Measurements from ENCODE around the gene GJD3. TPM values are rescaled to one million over a fixed set of nuclear protein-coding genes. Genes with fewer than 3 reads are reported as not detected.
"Not testable (repeated sequence)": the region's sequence is repeated elsewhere in the genome, so short reads cannot be mapped to it uniquely, and the experiment has no call there.

The GJD3 gene
- total and polyA plus RNA-seq, 2 donors (not counting 3 experiments of a cell fraction or from before 2014, with no cell fraction given): 0.10 to 0.40 TPM

DNA sequence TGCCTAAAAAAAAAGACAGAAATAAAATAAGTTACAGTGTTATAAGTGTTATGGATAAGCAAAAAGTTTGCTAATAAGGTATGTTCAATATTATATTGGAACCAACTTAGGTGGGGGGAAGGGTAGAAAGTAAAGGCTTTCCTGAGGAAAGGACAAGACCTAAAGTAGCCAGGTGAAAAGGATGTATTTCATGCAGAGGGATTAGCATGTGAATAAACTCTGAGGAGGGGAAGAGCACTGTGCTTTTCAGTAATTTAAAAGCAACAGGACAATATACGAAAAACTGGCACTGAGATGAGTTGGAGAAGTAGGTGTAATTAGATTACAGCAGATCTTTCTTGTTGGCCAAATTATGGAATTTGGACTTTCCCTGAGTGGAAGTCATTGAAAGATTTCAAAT lies 45.5 kb upstream of the GJD3 start:
- no peak for DNase-seq (ENCODE audit: low read depth, low spot score)
- Histone ChIP-seq H3K27me3 (ENCODE audit: control insufficient read depth in 2 of 2, insufficient read depth in 2 of 2, low read length in 2 of 2) (no peaks in the 10 kb centered on the region), H3K4me3 (replicated peaks in 1 of 3; ENCODE audit: insufficient read depth in 1 of 3, low read depth in 1 of 3, low read length in 3 of 3) (no peak overlapping the region), H3K9me1 (replicated peaks; ENCODE audit: control insufficient read depth, extremely low read depth, insufficient read depth, low read length) (no peaks in the 10 kb centered on the region), H3K79me2 (ENCODE audit: control insufficient read depth, insufficient read depth, low read length) (peaks cover 26% of the 10 kb centered on the region), H4K20me1 (replicated peaks; ENCODE audit: control insufficient read depth, extremely low read depth, insufficient read depth, low read length) (no peaks in the 10 kb centered on the region), H3K9ac (replicated peaks; ENCODE audit: extremely low read depth, insufficient read depth, low read length) (no peak overlapping the region), H3K4me1 (ENCODE audit: control insufficient read depth, extremely low read depth, insufficient read depth, low read length) (no peaks in the 10 kb centered on the region), H3K36me3 (ENCODE audit: control insufficient read depth in 2 of 2, extremely low read depth in 1 of 2, insufficient read depth in 2 of 2, low read length in 2 of 2) (peaks cover 0 to 25% of the 10 kb centered on the region in 2 experiments), H3K4me2 (ENCODE audit: insufficient read depth, low read length) (no peak overlapping the region), H2AFZ (ENCODE audit: low read depth, low read length) (no peak overlapping the region), H3K27ac (ENCODE audit: insufficient read depth, low read depth, low read length) (no peak overlapping the region), H3K9me3 (replicated peaks; ENCODE audit: control insufficient read depth, insufficient read depth, low read length) (no peaks in the 10 kb centered on the region)
- CTCF ChIA-PET: interaction anchor here (3.0 kb wide), 1 partner anchor 66 kb away, joined by 12 read pairs; no protein-coding TSS in a partner anchor
- FAIRE-seq: no peak
- TF ChIP-seq POLR2AphosphoS5 (IDR thresholded peaks at IDR 0.05; ENCODE audit: insufficient read depth, low read depth, low read length) (no peak), MYC (IDR thresholded peaks at IDR 0.05; ENCODE audit: low read depth, low read length) (no peak)
- TF ChIP-seq, protein P1, sequence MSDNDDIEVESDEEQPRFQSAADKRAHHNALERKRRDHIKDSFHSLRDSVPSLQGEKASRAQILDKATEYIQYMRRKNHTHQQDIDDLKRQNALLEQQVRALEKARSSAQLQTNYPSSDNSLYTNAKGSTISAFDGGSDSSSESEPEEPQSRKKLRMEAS (IDR thresholded peaks at IDR 0.05; ENCODE audit: insufficient read depth, insufficient read length): no peak
- dilution Hi-C loops (cut with MboI; ENCODE audit: extremely low pct_ligation_motif_present, low sequenced_read_pairs): no loop called here
- no TSS peak for BruUV-seq (replicated peaks)
- POLR2A ChIA-PET: no interaction called here
- intact Hi-C loops (cut with micrococcal nuclease): loop anchor here (10.0 kb wide), 1 partner anchor 205 kb away; no protein-coding TSS in a partner anchor

DNA sequence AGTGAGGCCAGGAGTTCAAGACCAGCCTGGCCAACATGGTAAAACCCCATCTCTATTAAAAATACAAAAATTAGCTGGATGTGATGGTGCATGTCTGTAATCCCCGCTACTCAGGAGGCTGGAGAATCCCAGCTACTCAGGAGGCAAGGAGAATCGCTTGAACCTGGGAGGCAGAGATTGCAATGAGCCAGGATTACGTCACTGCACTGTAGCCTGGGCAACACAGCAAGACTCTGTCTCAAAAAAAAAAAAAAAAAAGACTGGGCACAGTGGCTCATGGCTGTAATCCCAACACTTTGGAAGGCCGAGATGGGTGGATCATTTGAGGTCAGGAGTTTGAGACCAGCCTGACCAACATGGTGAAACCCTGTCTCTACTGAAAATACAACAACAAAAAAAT lies 45.0 kb upstream of the GJD3 start:
- H3K79me2 ChIP-seq (ENCODE audit: control insufficient read depth, insufficient read depth, low read length): peaks cover 26% of the 10 kb centered on the region
- H3K4me2 ChIP-seq (ENCODE audit: insufficient read depth, low read length); DNase-seq (ENCODE audit: low read depth, low spot score); H3K9ac ChIP-seq (replicated peaks; ENCODE audit: extremely low read depth, insufficient read depth, low read length); H3K27ac ChIP-seq (ENCODE audit: insufficient read depth, low read depth, low read length); intact Hi-C loops (cut with micrococcal nuclease); H3K9me1 ChIP-seq (replicated peaks; ENCODE audit: control insufficient read depth, extremely low read depth, insufficient read depth, low read length); CTCF ChIA-PET; H3K4me3 ChIP-seq (replicated peaks in 1 of 3; ENCODE audit: insufficient read depth in 1 of 3, low read depth in 1 of 3, low read length in 3 of 3); H4K20me1 ChIP-seq (replicated peaks; ENCODE audit: control insufficient read depth, extremely low read depth, insufficient read depth, low read length); H3K9me3 ChIP-seq (replicated peaks; ENCODE audit: control insufficient read depth, insufficient read depth, low read length); BruUV-seq (replicated peaks); H3K4me1 ChIP-seq (ENCODE audit: control insufficient read depth, extremely low read depth, insufficient read depth, low read length); FAIRE-seq; H3K27me3 ChIP-seq (ENCODE audit: control insufficient read depth in 2 of 2, insufficient read depth in 2 of 2, low read length in 2 of 2); H2AFZ ChIP-seq (ENCODE audit: low read depth, low read length); dilution Hi-C loops (cut with MboI; ENCODE audit: extremely low pct_ligation_motif_present, low sequenced_read_pairs): not testable (repeated sequence)
- peaks cover 0 to 26% of the 10 kb centered on the region in 2 experiments for H3K36me3 ChIP-seq (ENCODE audit: control insufficient read depth in 2 of 2, extremely low read depth in 1 of 2, insufficient read depth in 2 of 2, low read length in 2 of 2)
- POLR2A ChIA-PET: interaction anchor here (1.1 kb wide), 1 partner anchor 21 kb away, joined by 5 read pairs; no protein-coding TSS in a partner anchor

Data from endothelial cell of umbilical vein (primary cell).